ENCODE measurements around the gene RGL1. TPM values are rescaled to one million over a fixed set of nuclear protein-coding genes. Genes with fewer than 3 reads are reported as not detected.

RGL1 gene
- total RNA-seq, 1 experiment from 2014 or later: 0.92 TPM

GRCh38 chr1:183957216-183957830 is 152.4 kb downstream of the RGL1 start:
- no peak for TF ChIP-seq TCF7L2 (IDR thresholded peaks at IDR 0.05; ENCODE audit: low read depth, low read length)
- TF ChIP-seq POLR2AphosphoS5 (IDR thresholded peaks at IDR 0.05; ENCODE audit: low read depth, low read length): no peak
- no peak for TF ChIP-seq SIN3A (IDR thresholded peaks at IDR 0.05; ENCODE audit: borderline replicate concordance, insufficient read depth, low read depth, low read length)
- TF ChIP-seq, protein P1, sequence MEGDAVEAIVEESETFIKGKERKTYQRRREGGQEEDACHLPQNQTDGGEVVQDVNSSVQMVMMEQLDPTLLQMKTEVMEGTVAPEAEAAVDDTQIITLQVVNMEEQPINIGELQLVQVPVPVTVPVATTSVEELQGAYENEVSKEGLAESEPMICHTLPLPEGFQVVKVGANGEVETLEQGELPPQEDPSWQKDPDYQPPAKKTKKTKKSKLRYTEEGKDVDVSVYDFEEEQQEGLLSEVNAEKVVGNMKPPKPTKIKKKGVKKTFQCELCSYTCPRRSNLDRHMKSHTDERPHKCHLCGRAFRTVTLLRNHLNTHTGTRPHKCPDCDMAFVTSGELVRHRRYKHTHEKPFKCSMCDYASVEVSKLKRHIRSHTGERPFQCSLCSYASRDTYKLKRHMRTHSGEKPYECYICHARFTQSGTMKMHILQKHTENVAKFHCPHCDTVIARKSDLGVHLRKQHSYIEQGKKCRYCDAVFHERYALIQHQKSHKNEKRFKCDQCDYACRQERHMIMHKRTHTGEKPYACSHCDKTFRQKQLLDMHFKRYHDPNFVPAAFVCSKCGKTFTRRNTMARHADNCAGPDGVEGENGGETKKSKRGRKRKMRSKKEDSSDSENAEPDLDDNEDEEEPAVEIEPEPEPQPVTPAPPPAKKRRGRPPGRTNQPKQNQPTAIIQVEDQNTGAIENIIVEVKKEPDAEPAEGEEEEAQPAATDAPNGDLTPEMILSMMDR (IDR thresholded peaks at IDR 0.05): no peak
- TF ChIP-seq, protein P2, sequence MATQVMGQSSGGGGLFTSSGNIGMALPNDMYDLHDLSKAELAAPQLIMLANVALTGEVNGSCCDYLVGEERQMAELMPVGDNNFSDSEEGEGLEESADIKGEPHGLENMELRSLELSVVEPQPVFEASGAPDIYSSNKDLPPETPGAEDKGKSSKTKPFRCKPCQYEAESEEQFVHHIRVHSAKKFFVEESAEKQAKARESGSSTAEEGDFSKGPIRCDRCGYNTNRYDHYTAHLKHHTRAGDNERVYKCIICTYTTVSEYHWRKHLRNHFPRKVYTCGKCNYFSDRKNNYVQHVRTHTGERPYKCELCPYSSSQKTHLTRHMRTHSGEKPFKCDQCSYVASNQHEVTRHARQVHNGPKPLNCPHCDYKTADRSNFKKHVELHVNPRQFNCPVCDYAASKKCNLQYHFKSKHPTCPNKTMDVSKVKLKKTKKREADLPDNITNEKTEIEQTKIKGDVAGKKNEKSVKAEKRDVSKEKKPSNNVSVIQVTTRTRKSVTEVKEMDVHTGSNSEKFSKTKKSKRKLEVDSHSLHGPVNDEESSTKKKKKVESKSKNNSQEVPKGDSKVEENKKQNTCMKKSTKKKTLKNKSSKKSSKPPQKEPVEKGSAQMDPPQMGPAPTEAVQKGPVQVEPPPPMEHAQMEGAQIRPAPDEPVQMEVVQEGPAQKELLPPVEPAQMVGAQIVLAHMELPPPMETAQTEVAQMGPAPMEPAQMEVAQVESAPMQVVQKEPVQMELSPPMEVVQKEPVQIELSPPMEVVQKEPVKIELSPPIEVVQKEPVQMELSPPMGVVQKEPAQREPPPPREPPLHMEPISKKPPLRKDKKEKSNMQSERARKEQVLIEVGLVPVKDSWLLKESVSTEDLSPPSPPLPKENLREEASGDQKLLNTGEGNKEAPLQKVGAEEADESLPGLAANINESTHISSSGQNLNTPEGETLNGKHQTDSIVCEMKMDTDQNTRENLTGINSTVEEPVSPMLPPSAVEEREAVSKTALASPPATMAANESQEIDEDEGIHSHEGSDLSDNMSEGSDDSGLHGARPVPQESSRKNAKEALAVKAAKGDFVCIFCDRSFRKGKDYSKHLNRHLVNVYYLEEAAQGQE (IDR thresholded peaks at IDR 0.05; ENCODE audit: insufficient read depth in 1 of 2, low read depth in 2 of 2, low read length in 1 of 2): no peak
- ATAC-seq (no peak), DNase-seq (ENCODE audit: low read depth, low spot score) (no peak)
- in situ Hi-C loops (cut with HindIII; ENCODE audit: low pct_unique_long_range_greater_than_20kb, low sequenced_read_pairs) (no loop called here), intact Hi-C loops (cut with micrococcal nuclease; ENCODE audit: unreplicated experiment) (no loop called here)
- ChIA-PET POLR2A (interaction anchor here (0.7 kb wide), 1 partner anchor 113 kb away, joined by 17 read pairs; no protein-coding TSS in a partner anchor), CTCF (no interaction called here)
- Histone ChIP-seq H3K27me3 (ENCODE audit: control insufficient read depth, insufficient read depth, low read length) (no peaks in the 10 kb centered on the region), H3K36me3 (ENCODE audit: control insufficient read depth, insufficient read depth, low read length) (no peaks in the 10 kb centered on the region), H3K4me3 (ENCODE audit: low read depth in 2 of 2, low read length in 2 of 2) (no peak overlapping the region), H3K27ac (ENCODE audit: low read length) (no peak overlapping the region), H3K4me1 (ENCODE audit: control insufficient read depth, insufficient read depth, low read length) (no peaks in the 10 kb centered on the region), H3K9me3 (ENCODE audit: control insufficient read depth, insufficient read depth, low read depth, low read length) (no peaks in the 10 kb centered on the region)
- no TSS peak for BruUV-seq (replicated peaks)

DNA sequence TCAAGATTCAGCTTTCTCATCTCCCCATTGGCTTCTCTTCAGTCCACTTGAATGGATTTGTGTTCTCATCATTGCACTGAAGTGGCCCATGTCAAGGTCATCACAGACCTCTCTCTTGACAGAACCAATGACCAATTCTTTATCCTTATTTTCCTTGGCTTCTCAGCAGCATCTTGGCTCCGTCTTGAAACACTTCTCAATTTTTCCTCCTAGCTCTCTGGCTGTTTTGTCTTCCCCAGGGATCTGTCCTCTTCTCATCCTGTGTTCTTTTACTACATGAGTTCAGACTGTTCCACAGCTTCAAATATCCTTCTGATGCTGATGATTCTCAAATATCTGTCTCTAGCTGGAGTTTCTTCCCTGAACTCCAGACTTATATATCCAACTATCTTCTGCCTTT is 154.0 kb downstream of the RGL1 start:
- Histone ChIP-seq H3K36me3 (ENCODE audit: control insufficient read depth, insufficient read depth, low read length) (no peaks in the 10 kb centered on the region), H3K27ac (ENCODE audit: low read length) (no peak overlapping the region), H3K27me3 (ENCODE audit: control insufficient read depth, insufficient read depth, low read length) (no peaks in the 10 kb centered on the region), H3K4me3 (ENCODE audit: low read depth in 2 of 2, low read length in 2 of 2) (no peak overlapping the region), H3K9me3 (ENCODE audit: control insufficient read depth, insufficient read depth, low read depth, low read length) (no peaks in the 10 kb centered on the region), H3K4me1 (ENCODE audit: control insufficient read depth, insufficient read depth, low read length) (no peaks in the 10 kb centered on the region)
- ATAC-seq (no peak), DNase-seq (ENCODE audit: low read depth, low spot score) (no peak)
- intact Hi-C loops (cut with micrococcal nuclease; ENCODE audit: unreplicated experiment) (no loop called here), in situ Hi-C loops (cut with HindIII; ENCODE audit: low pct_unique_long_range_greater_than_20kb, low sequenced_read_pairs) (no loop called here)
- TF ChIP-seq, protein P2 (IDR thresholded peaks at IDR 0.05; ENCODE audit: insufficient read depth in 1 of 2, low read depth in 2 of 2, low read length in 1 of 2): no peak
- TF ChIP-seq POLR2AphosphoS5 (IDR thresholded peaks at IDR 0.05; ENCODE audit: low read depth, low read length) (no peak), SIN3A (IDR thresholded peaks at IDR 0.05; ENCODE audit: borderline replicate concordance, insufficient read depth, low read depth, low read length) (no peak), TCF7L2 (IDR thresholded peaks at IDR 0.05; ENCODE audit: low read depth, low read length) (no peak)
- TF ChIP-seq, protein P1 (IDR thresholded peaks at IDR 0.05): no peak
- ChIA-PET CTCF (no interaction called here), POLR2A (no interaction called here)
- no TSS peak for BruUV-seq (replicated peaks)
